NCI-H1694 treated with DMSO at 0.1 percent for 48 hours (cell line): ENCODE results near the gene SNAP23.

Experiments used
- DNase-seq: peaks from one replicate; lab custom pipeline; 2025; lab: John Stamatoyannopoulos, UW

The SNAP23 gene

GRCh38 chr15:42495361-42496212 lies at the start of gene SNAP23:
Gene SNAP23 (plus strand): TSS chr15:42495634. CDS start chr15:42511847, 16,213 bp downstream.
- DNase-seq: peak; percentile 47

DNA sequence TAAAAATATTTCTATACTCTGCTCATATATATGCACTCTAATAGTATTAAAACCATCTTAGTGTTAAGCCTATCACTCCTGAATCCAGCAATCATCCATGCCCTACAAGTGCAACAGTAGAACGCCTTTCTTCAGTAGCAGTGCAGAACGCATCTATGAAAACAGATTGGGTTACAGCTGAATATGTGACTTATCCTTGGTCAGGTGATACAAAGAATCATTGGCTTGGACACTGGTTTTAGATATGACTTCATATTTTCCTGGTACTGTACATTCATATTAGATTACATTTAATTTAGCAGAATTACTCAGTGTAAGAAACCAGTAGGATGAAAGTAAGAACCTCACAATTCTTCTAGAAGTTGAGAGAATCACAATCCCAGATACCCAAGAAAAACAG lies 47.8 kb upstream of the SNAP23 start:
- no peak for DNase-seq

- no peak for DNase-seq
Observed at GRCh38 chr15:42448281-42448680, 47.2 kb upstream of the SNAP23 start.

DNA sequence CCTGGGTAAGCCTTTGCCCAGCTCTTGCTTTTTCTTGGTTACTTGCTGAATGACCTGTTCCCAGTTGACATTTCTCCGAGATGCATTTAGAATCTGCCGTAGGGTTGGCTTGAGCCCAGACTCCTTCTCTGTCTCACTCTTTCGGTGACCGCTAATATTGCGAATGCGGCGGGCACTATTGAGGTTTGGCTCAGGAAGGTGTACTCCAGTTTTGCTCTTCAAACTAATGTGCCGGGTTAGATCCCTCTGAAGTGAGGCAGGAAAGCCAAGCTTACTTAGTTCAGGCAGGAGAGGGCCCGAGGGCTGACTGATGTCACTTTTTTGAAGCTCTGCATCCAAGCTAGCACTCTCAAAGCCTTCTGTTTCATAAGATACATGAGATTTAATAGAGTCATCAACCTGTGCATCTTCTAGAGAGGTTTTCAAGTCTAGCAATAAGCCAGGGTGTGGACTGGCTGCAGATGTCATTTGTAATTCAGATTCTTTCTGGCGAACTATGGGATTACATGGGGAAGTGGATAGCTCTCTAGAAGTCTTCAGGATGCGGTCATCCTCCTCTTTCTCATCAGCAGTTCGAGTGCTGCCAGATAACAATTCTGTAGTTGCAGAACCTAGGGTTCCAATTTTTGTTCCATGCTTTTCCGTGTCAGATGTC lies 45.5 kb upstream of the SNAP23 start:
- no peak for DNase-seq

DNA sequence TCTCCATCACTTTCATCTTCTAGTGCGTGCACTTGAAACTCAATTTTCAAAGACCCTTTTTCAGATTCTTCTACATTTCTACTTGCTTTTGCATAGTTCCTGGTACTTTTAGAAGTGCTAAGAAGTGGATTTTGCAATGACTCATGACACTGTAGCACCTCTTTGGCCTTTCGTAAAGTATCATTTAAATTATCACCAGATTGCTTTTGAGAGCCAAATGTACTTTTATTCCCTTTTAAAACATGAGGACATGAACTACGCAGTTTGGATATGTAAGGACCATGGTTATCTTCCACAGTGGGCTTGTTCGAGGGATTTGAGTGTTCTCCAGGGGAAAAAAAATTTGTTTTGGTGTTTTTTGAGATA lies 45.0 kb upstream of the SNAP23 start:
- DNase-seq: no peak

GRCh38 chr15:42453826-42454225 lies 41.6 kb upstream of the SNAP23 start:
- DNase-seq: no peak

DNA sequence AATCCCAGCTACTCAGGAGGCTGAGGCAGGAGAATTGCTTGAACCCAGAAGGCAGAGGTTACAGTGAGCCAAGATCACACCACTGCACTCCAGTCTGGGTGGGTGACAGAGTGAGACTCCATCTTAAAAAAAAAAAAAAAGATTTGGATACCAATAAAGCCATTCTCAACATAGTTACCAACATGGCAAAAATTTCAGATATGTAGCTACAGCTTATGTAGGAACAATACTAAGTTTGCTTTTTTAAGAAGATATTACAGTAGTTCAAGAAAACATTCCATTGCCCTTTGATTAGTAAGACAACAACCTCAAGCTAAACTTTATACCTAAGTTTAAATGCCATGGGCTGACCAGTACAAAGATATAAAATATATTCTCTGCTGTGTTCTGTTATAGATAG lies 38.9 kb upstream of the SNAP23 start:
- DNase-seq: no peak

GRCh38 chr15:42456971-42457370 lies 38.5 kb upstream of the SNAP23 start:
- DNase-seq: no peak

DNA sequence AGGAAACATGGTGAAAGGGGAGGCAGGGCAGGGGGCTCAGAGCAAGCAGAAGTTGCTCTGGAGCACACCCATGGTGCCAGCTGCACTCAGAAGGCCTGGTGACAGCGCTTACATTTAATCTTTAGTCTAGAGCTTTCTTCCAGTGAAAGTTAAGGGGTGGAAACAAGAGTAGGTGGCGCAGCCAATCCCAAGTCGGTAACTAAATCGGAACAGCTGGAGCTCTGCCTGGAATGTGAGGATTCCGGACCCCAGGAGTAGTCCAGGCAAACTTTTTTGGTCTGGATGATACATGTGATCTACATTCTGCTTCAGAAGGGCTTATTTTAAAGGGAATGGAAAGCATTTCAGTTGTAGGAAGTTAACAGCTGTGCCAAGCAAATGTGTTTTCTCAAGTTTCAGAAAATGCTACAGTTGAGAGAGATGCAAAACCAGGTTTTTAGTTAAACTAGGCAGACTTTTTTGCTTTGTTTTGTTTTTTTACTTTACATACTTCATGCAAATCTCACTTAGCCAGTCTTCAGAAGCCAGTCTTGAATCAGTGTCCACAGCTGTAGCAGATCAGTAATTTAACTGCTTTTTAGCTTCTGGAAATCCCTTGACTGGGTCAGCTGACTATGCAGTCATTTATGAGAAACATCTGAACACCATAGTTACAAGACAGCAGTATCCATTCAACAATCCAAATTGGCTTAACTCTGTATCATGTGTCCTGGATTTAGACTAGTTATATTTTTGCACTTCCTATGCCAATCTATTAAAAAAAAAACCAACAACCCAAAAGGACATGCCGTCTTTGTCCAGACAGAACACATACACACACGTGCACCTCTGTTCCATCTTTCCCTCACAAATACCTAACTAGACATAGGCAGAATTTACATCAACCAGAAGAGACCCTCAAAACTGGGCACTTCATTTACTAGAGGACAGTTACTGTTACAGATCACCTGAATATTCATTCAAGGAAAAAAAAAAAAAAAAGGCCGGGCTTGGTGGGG lies 37.7 kb upstream of the SNAP23 start:
- no peak for DNase-seq

DNA sequence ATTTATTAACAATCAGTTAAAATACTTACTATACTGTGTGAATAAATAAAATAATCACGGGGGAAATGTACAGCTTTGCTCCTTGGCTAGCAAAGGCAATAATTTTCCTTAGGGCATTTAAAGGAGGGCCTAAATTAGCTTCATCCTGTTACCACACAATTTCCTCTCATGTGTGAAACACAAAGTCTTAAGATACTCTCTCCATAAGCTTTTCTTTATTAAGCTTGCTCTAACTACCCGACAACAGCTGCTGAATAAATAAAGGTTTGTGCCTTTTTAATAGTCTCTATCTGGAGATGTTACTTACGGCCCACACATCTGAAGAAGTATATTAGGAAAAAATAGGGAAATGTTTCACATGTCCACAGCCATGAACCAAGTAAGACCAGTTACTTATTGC lies 34.2 kb upstream of the SNAP23 start:
- no peak for DNase-seq

DNA sequence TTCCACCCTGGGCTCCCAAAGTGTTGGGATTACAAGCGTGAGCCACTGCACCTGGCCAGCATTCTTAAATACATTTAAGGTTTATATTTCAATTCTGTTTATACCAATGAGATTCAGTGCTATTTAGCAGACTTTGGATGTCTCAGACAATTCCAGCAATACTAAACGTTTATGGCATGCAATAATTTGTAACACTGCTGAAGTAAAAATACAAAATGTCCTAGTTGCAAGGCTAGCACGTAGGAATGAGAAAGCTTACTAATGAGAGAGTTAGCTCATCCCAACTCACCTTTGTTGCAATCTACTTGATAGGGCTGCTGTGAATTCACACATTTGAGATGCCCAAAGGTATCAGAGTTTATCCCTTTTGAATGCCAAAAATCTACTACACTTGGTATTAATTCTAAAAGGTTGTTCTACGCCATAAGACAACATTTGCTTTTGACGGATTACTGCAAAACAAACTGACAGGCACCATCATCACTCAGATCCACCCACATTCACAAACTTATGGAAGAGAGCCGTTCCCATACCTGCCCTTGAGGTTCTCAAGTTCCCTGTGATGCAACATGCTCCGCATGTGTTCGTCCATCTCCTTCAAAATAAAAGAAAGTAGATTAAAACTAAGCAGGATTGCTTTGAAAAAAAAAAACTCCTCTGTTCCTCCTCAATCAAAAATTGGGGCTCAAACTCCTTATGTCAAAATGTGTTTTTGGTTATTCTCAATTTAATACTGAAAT lies 29.7 kb upstream of the SNAP23 start:
- DNase-seq: no peak

GRCh38 chr15:42471002-42471401 lies 24.4 kb upstream of the SNAP23 start:
- no peak for DNase-seq

GRCh38 chr15:42474827-42475226 lies 20.6 kb upstream of the SNAP23 start:
- DNase-seq: no peak

GRCh38 chr15:42482701-42483100 lies 12.7 kb upstream of the SNAP23 start:
- no peak for DNase-seq

- DNase-seq: no peak
Observed at GRCh38 chr15:42483677-42484076, 11.8 kb upstream of the SNAP23 start.

DNA sequence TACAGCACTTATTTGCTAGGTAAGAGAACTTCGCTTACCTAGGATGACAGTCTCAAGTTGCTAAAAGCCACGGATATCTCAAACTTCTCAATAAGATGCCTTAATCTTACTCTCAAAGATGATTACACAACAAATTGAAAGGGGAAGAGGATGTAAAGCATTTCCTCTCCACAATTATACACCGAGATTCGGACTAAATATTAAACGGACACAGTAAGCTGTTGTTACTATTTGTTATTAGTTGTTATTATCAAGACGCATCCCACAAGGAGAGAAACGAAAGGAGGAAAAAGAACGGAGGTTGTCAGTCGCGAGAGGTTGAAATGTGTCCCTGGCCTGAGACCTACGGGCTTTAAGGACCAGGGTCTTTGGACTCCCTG lies 5.2 kb upstream of the SNAP23 start:
- DNase-seq: no peak

DNA sequence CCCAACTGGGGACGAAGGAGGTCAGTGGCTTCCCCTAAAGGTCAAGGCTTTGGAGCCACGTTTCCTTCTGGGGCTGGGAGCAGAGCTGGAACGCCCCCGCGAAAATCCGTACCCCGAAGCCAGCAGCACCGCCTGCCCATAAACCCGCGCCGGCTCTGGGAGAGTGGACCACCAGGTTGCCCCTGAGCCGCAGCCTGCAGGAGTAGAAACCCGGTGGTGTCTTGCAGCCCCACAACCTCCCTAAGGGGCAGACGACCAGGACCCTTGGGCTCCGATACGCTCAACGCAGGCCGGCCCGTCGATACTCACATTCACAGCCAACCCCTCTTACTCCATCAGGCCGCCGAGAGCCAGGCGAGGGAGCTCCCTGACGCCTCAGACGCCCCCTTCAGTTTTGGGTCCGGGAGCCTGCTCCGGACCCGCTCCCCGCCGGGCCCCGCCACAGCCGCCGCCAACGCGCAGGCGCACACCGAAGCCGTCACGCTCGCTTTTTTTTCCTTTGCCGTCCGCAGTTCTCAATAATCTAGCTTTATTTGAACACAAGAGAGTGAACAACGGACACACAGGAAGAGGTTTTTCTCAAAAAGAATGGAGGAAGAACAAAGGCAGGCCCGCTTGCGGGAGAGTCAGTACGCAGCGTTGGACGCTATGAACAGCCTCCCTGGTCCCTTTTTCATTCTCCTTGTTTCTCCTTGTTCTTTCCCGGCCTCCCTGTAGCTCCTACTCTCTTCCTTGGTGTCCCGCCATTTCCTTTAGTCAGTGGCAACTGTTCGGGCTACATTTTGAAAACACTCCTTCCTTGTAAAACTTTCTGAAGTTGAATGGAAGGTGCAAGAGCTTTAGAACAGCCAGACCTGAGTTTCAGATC lies 4.5 kb upstream of the SNAP23 start, which contains the start of gene ZNF106:
Gene ZNF106 (minus strand): TSS at position 471 of the 868 bp plus-strand sequence. CDS start 18,852 bp downstream, outside the sequence.
- peak; percentile 76 for DNase-seq

- DNase-seq: no peak
Observed at GRCh38 chr15:42491539-42492225, 3.8 kb upstream of the SNAP23 start.

DNA sequence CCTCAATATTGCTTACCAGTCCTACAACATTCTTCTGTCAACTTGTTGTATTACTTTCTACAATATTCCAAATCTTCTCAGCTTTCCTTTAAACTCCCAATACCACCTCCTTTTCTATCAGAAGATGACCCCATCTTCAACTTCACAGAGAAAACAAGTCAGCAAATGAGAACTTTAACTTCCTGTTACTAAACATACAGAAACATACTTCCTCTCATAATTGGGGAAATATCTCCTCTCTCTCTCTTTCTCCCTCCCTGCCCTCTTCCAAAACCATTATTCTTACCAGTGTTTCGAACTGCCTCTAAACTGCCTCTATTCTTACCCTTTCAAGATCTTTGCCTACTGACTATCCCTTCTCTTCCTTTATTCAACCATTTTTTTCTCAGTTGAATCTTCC lies 1.8 kb upstream of the SNAP23 start:
- no peak for DNase-seq

DNA sequence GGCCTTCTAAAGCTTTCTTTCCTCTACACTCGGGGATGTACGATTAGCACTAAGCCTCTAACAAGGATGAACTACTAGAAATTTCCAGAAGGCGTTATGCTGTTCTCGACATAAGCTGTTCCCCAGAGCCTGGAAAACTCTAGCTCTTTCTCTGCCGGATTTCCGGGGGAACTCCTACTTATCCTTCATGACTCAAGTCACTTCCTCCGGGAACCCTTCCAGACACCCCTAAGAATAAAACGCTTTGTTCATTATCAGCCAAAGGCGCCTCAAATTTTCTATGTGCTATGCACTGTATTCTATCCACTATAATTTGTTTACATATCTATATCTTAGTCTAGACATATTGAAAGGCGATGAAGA lies 455 bp upstream of the SNAP23 start:
- no peak for DNase-seq
